Measurements from ENCODE around the gene FAM193A. TPM values are rescaled to one million over a fixed set of nuclear protein-coding genes. Genes with fewer than 3 reads are reported as not detected.
"Not testable (repeated sequence)": the region's sequence is repeated elsewhere in the genome, so short reads cannot be mapped to it uniquely, and the experiment has no call there.

The FAM193A gene
- total RNA-seq, 2 experiments from 2014 or later: 37.0 to 37.7 TPM

- Mint-ChIP-seq H3K27me3 (no peaks in the 10 kb centered on the region), H3K9me3 (no peaks in the 10 kb centered on the region), H3K4me1 (peaks cover 12% of the 10 kb centered on the region), H3K4me3 (peak overlapping the region; percentile 79), H3K27ac (peak overlapping the region; percentile 76), H3K36me3 (peaks cover 39% of the 10 kb centered on the region)
- DNase-seq: no peak
- POLR2A ChIA-PET: interaction anchor here (0.7 kb wide), 1 partner anchor 1085 kb away, joined by 5 read pairs; no protein-coding TSS in a partner anchor
- ATAC-seq (ENCODE audit: low read depth): peak; percentile 47
Observed at GRCh38 chr4:2667428-2667827, 131.0 kb downstream of the FAM193A start.

DNA sequence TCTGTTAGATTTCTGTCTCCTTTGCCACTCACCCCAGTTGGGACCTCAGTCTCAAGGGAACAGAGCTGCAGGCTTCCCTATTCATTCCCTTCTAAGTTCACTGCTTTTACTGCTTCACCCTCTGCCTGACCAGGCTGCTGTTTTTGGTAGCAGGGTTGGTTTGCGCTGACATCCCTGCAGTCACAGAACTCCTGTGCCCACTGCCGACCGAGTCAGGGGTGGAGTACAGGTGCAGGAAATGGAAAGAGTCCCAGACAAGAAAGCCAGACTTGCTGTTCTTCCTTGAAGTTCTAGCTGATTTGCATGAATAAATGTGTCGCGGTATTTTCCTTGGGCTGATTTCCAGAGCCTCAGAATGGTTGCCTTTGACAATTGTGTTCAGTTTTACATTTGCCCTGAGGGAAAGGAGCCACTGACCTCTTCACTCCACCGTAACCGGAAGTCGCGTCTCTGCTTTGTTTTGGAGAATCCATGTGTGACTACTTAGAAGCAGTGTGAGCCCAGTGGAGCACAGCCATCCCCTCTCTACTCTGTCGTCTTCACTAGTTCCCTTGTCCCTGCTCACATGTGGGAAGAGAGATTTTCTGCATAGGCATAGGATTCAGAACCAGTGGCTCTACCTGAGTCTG lies 134.9 kb downstream of the FAM193A start:
- H3K27ac Mint-ChIP-seq: no peak overlapping the region
- no peak for DNase-seq
- peaks cover 37% of the 10 kb centered on the region for H3K36me3 Mint-ChIP-seq
- H3K27me3 Mint-ChIP-seq: no peaks in the 10 kb centered on the region
- H3K4me1 Mint-ChIP-seq: peaks cover 16% of the 10 kb centered on the region
- no peaks in the 10 kb centered on the region for H3K9me3 Mint-ChIP-seq
- ATAC-seq (ENCODE audit: low read depth): no peak
- POLR2A ChIA-PET: no interaction called here
- H3K4me3 Mint-ChIP-seq: no peak overlapping the region

- Mint-ChIP-seq H3K27ac (peak overlapping the region; percentile 57), H3K4me3 (no peak overlapping the region), H3K36me3 (peaks cover 39% of the 10 kb centered on the region), H3K4me1 (peaks cover 11% of the 10 kb centered on the region), H3K27me3 (no peaks in the 10 kb centered on the region), H3K9me3 (no peaks in the 10 kb centered on the region)
- ATAC-seq (ENCODE audit: low read depth) (no peak), DNase-seq (no peak)
- POLR2A ChIA-PET: no interaction called here
Observed at GRCh38 chr4:2672082-2672481, 135.6 kb downstream of the FAM193A start.

DNA sequence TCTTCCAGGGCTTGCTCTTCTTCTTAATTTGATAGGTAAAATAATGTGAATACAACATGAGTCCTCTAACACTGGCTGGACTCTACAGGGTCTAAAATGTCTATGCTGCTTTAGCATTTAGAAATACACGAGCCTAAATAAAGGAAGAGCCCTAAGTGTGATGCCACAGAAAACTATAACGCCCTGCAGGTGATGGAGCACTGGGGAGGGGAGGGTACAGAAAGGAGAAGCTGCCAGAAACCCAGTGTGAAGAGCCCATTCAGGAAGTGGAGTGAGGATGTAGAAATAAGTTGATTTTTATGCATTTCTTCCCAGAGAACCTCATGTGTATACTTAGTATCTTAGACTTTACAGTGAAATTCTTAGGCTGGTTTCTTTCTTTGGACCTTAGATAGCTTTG lies 136.3 kb downstream of the FAM193A start:
- no peaks in the 10 kb centered on the region for H3K9me3 Mint-ChIP-seq
- peaks cover 39% of the 10 kb centered on the region for H3K36me3 Mint-ChIP-seq
- H3K4me3 Mint-ChIP-seq: no peak overlapping the region
- H3K4me1 Mint-ChIP-seq: peaks cover 8% of the 10 kb centered on the region
- DNase-seq: no peak
- no peaks in the 10 kb centered on the region for H3K27me3 Mint-ChIP-seq
- POLR2A ChIA-PET: no interaction called here
- H3K27ac Mint-ChIP-seq: no peak overlapping the region
- ATAC-seq (ENCODE audit: low read depth): no peak

GRCh38 chr4:2673157-2673556 lies 136.7 kb downstream of the FAM193A start:
- Mint-ChIP-seq H3K27ac (no peak overlapping the region), H3K4me3 (no peak overlapping the region), H3K4me1 (peaks cover 9% of the 10 kb centered on the region), H3K36me3 (peaks cover 42% of the 10 kb centered on the region), H3K27me3 (no peaks in the 10 kb centered on the region), H3K9me3 (no peaks in the 10 kb centered on the region)
- POLR2A ChIA-PET: interaction anchor here (0.6 kb wide), 1 partner anchor 46 kb away, joined by 3 read pairs; no protein-coding TSS in a partner anchor
- DNase-seq: no peak
- no peak for ATAC-seq (ENCODE audit: low read depth)

GRCh38 chr4:2679762-2680161 lies 143.3 kb downstream of the FAM193A start:
- Mint-ChIP-seq H3K4me1 (peaks cover 17% of the 10 kb centered on the region), H3K36me3 (peaks cover 63% of the 10 kb centered on the region)
- POLR2A ChIA-PET; H3K27me3 Mint-ChIP-seq; ATAC-seq (ENCODE audit: low read depth); DNase-seq; H3K4me3 Mint-ChIP-seq; H3K9me3 Mint-ChIP-seq; H3K27ac Mint-ChIP-seq: not testable (repeated sequence)

- H3K4me3 Mint-ChIP-seq: no peak overlapping the region
- DNase-seq: no peak
- H3K36me3 Mint-ChIP-seq: peaks cover 47% of the 10 kb centered on the region
- ATAC-seq (ENCODE audit: low read depth): no peak
- POLR2A ChIA-PET: no interaction called here
- H3K9me3 Mint-ChIP-seq: peaks cover 5% of the 10 kb centered on the region
- no peaks in the 10 kb centered on the region for H3K27me3 Mint-ChIP-seq
- H3K4me1 Mint-ChIP-seq: peaks cover 5% of the 10 kb centered on the region
- H3K27ac Mint-ChIP-seq: no peak overlapping the region
Observed at GRCh38 chr4:2684486-2684885, 148.0 kb downstream of the FAM193A start.

DNA sequence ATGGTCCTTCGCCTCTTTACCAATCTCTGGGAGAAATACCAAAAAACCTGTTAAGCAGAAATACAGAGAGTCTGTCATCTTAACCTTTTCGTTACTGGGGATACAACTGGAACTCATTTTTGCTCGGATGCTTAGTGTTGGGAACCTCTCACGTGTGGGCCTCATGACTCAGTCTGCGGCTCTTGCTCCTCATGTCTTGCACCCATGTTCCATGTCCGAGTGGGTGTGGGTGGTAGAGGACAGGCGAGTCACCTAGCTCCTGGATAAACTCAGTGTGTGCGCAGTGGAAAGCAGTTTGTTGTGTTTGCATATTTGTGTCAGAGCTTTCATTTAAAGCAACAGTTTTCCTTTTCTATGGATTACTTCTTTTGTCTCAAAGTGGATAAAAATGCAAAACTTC lies 149.1 kb downstream of the FAM193A start:
- Mint-ChIP-seq H3K27me3 (no peaks in the 10 kb centered on the region), H3K27ac (no peak overlapping the region), H3K4me1 (peaks cover 12% of the 10 kb centered on the region), H3K36me3 (peaks cover 46% of the 10 kb centered on the region), H3K9me3 (peaks cover 5% of the 10 kb centered on the region), H3K4me3 (no peak overlapping the region)
- ATAC-seq (ENCODE audit: low read depth): no peak
- DNase-seq: no peak
- POLR2A ChIA-PET: no interaction called here

- H3K36me3 Mint-ChIP-seq: peaks cover 44% of the 10 kb centered on the region
- no peak for ATAC-seq (ENCODE audit: low read depth)
- peaks cover under 1% of the 10 kb centered on the region for H3K9me3 Mint-ChIP-seq
- DNase-seq: no peak
- no peak overlapping the region for H3K27ac Mint-ChIP-seq
- H3K27me3 Mint-ChIP-seq: no peaks in the 10 kb centered on the region
- H3K4me1 Mint-ChIP-seq: peaks cover 12% of the 10 kb centered on the region
- POLR2A ChIA-PET: no interaction called here
- no peak overlapping the region for H3K4me3 Mint-ChIP-seq
Observed at GRCh38 chr4:2686379-2687265, 150.2 kb downstream of the FAM193A start.

- H3K4me3 Mint-ChIP-seq: no peak overlapping the region
- no peak for ATAC-seq (ENCODE audit: low read depth)
- H3K27ac Mint-ChIP-seq: no peak overlapping the region
Observed at GRCh38 chr4:2688281-2688680, 151.8 kb downstream of the FAM193A start.

GRCh38 chr4:2688697-2689096 lies 152.2 kb downstream of the FAM193A start:
- POLR2A ChIA-PET: no interaction called here
- no peak overlapping the region for H3K27ac Mint-ChIP-seq

More at GRCh38 chr4:2688281-2688680, 151.8 kb downstream of the FAM193A start:
- H3K9me3 Mint-ChIP-seq: no peaks in the 10 kb centered on the region
- H3K4me1 Mint-ChIP-seq: peaks cover 12% of the 10 kb centered on the region
- no peaks in the 10 kb centered on the region for H3K27me3 Mint-ChIP-seq
- DNase-seq: no peak
- POLR2A ChIA-PET: no interaction called here
- peaks cover 36% of the 10 kb centered on the region for H3K36me3 Mint-ChIP-seq

GRCh38 chr4:2689114-2689513 lies 152.7 kb downstream of the FAM193A start:
- Mint-ChIP-seq H3K9me3 (no peaks in the 10 kb centered on the region), H3K4me1 (peaks cover 10% of the 10 kb centered on the region), H3K4me3 (no peak overlapping the region), H3K27ac (no peak overlapping the region), H3K36me3 (peaks cover 34% of the 10 kb centered on the region), H3K27me3 (no peaks in the 10 kb centered on the region)
- POLR2A ChIA-PET: no interaction called here
- DNase-seq (no peak), ATAC-seq (ENCODE audit: low read depth) (no peak)

More at GRCh38 chr4:2688697-2689096, 152.2 kb downstream of the FAM193A start:
- ATAC-seq (ENCODE audit: low read depth) (no peak), DNase-seq (no peak)
- Mint-ChIP-seq H3K9me3 (no peaks in the 10 kb centered on the region), H3K36me3 (peaks cover 35% of the 10 kb centered on the region), H3K4me1 (peaks cover 12% of the 10 kb centered on the region), H3K27me3 (no peaks in the 10 kb centered on the region), H3K4me3 (no peak overlapping the region)

DNA sequence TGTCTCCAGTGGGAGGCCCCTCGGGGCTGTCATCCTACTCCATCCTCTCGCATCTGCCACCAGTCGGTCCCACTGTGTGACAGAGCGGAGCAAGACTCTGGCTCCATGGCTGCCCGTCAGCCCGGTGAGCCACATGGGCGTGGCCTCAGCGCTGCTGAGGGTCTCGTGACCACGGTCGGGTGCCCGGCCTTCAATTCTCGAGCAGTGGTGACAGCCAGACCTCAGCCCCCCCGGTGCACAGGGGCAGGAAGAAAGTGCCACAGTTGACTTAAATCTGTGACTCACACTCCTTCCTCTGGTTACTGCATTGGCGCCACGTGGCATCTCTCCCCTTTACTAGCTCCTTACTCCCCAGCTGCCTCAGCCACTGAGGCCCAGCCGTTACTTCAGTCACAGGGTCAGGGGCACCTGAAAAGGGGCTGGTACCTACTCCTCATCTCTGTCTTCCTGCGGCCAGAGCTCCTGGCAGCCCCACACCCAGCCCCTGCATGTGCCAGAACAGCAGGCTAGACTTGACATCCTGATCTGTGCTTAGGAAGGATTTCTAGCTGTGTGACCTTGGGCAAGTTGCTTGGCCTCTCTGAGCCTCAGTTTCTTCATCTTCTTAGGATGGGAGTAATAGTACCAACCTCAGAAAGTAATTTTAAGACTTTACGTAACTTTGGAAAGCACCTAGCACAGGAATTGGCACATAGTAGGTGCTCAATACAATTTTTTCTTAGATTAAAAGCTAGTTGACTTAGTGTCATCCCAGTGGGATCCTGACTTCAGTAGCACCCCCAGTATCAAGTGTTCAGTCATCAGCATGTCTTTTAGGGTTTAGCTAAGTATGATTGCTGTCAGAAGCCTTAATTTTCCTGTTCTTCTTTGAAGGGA lies 153.6 kb downstream of the FAM193A start:
- Mint-ChIP-seq H3K4me1 (peaks cover 8% of the 10 kb centered on the region), H3K27me3 (no peaks in the 10 kb centered on the region), H3K4me3 (no peak overlapping the region), H3K9me3 (no peaks in the 10 kb centered on the region), H3K36me3 (peaks cover 36% of the 10 kb centered on the region), H3K27ac (no peak overlapping the region)
- POLR2A ChIA-PET: no interaction called here
- ATAC-seq (ENCODE audit: low read depth): peak; percentile 59
- peak; percentile 37 for DNase-seq

Measured in activated naive CD8-positive, alpha-beta T cell treated with anti-CD3 and anti-CD28 coated beads, Interleukin-2, amount 10 ng/mL, durations not matched to agents 7 days and 5 days (primary cell).